Endothelial cell of umbilical vein (primary cell): Measurements from ENCODE around the gene THSD4. TPM values are rescaled to one million over a fixed set of nuclear protein-coding genes. Genes with fewer than 3 reads are reported as not detected.

Experiments used
- BruUV-seq: library from RNA; stranded (reverse); fragments of 400-500 nt; replicated peaks from 2 replicates; lab custom pipeline; 2021; lab: Mats Ljungman, UMichigan
- CTCF ChIA-PET: fragments of 300-600, 350-600 bp; sonication (Branson Sonifier 250); formaldehyde crosslinking; loops from one replicate; lab custom pipeline; 2021; ENCODE audit warnings: antibody characterized with exemption, inconsistent platforms; lab: Charles Lee
- POLR2A ChIA-PET: fragments of 300-600, 350-600 bp; sonication (Branson Sonifier 250); formaldehyde crosslinking; loops from one replicate; lab custom pipeline; 2021; ENCODE audit warnings: antibody characterized with exemption, inconsistent platforms; lab: Charles Lee
- DNase-seq: peaks from one replicate; pipeline ENCODE4 v3.0.0-alpha.2; 2011; ENCODE audit warnings: low read depth, low spot score
- FAIRE-seq: peaks from 2 replicates; lab custom pipeline; 2011; peaks lifted over from hg19 to GRCh38; lab: Jason Lieb, UNC
- H2AFZ ChIP-seq: 2 replicates; pipeline ENCODE4 v1.6.0; 2012; ENCODE audit warnings: low read depth, low read length, control low read depth, inconsistent platforms
- H3K27ac ChIP-seq: 2 replicates; pipeline ENCODE4 v1.5.1; 2011; ENCODE audit warnings: low read depth, mild to moderate bottlenecking, control low read depth, low read length, moderate library complexity; ENCODE audit not compliant: insufficient read depth
- H3K27me3 ChIP-seq, 2 experiments: 2 replicates each; pipeline versions ENCODE4 v1.6.0 to v1.6.1; 2011; ENCODE audit warnings: low read length in 2 of 2, mixed read lengths in 1 of 2; ENCODE audit not compliant: control insufficient read depth in 2 of 2, insufficient read depth in 2 of 2
- H3K36me3 ChIP-seq, 2 experiments: 2 replicates in 1 of 2; 3 replicates in 1 of 2; pipeline ENCODE4 v1.5.1; 2011; ENCODE audit warnings: low read length in 2 of 2, mild to moderate bottlenecking in 1 of 2, moderate library complexity in 1 of 2; ENCODE audit not compliant: control insufficient read depth in 2 of 2, insufficient read depth in 2 of 2; ENCODE audit errors: extremely low read depth in 1 of 2
- H3K4me1 ChIP-seq: 3 replicates; pipeline ENCODE4 v1.5.1; 2011; ENCODE audit warnings: mild to moderate bottlenecking, low read length; ENCODE audit not compliant: control insufficient read depth, insufficient read depth; ENCODE audit errors: extremely low read depth
- H3K4me2 ChIP-seq: 2 replicates; pipeline ENCODE4 v1.6.1; 2011; ENCODE audit warnings: low read length, control low read depth, mixed read lengths; ENCODE audit not compliant: insufficient read depth
- H3K4me3 ChIP-seq, 3 experiments: fragments of 200-600 bp in 1 of 3; sonication (generic), shearing (Covaris generic) in 1 of 3; replicated peaks in 1 of 3; 2 replicates each; pipeline ENCODE4 v1.5.1; 2011 to 2016; ENCODE audit warnings: control low read depth in 3 of 3, low read length in 3 of 3, mild to moderate bottlenecking in 2 of 3, inconsistent platforms in 1 of 3, low read depth in 1 of 3, moderate library complexity in 1 of 3; ENCODE audit not compliant: insufficient read depth in 1 of 3
- H3K79me2 ChIP-seq: 2 replicates; pipeline ENCODE4 v1.6.0; 2012; ENCODE audit warnings: low read length, inconsistent platforms; ENCODE audit not compliant: control insufficient read depth, insufficient read depth
- H3K9ac ChIP-seq: replicated peaks from 2 replicates; pipeline ENCODE3; 2011; ENCODE audit warnings: low read length, control low read depth; ENCODE audit not compliant: insufficient read depth; ENCODE audit errors: extremely low read depth
- H3K9me1 ChIP-seq: replicated peaks from 3 replicates; pipeline ENCODE4 v1.6.0; 2011; ENCODE audit warnings: mild to moderate bottlenecking, low read length; ENCODE audit not compliant: control insufficient read depth, insufficient read depth; ENCODE audit errors: extremely low read depth
- H3K9me3 ChIP-seq: replicated peaks from 2 replicates; pipeline ENCODE4 v1.5.1; 2012; ENCODE audit warnings: low read length, inconsistent platforms; ENCODE audit not compliant: control insufficient read depth, insufficient read depth
- H4K20me1 ChIP-seq: replicated peaks from 2 replicates; pipeline ENCODE3; 2011; ENCODE audit warnings: mild to moderate bottlenecking, low read length; ENCODE audit not compliant: control insufficient read depth, insufficient read depth; ENCODE audit errors: extremely low read depth
- EZH2 ChIP-seq: IDR thresholded peaks from 2 replicates; pipeline ENCODE4 v1.6.1; 2012; ENCODE audit warnings: borderline replicate concordance, low read depth, mild to moderate bottlenecking, moderate library complexity, low read length, inconsistent platforms; ENCODE audit not compliant: severe bottlenecking
- FOS ChIP-seq: IDR thresholded peaks from 2 replicates; pipeline ENCODE4 v1.6.1; 2011; ENCODE audit warnings: mild to moderate bottlenecking, low read length, moderate library complexity, borderline replicate concordance; ENCODE audit not compliant: insufficient read depth
- GATA2 ChIP-seq: IDR thresholded peaks from 2 replicates; pipeline ENCODE4 v1.7.0; 2011; ENCODE audit warnings: low read depth, mild to moderate bottlenecking, moderate library complexity, mixed read lengths, low read length; ENCODE audit not compliant: insufficient read length, insufficient read depth
- JUN ChIP-seq: IDR thresholded peaks from 2 replicates; pipeline ENCODE4 v1.6.1; 2011; ENCODE audit warnings: borderline replicate concordance, low read depth; ENCODE audit not compliant: insufficient read length, insufficient read depth
- MYC ChIP-seq: IDR thresholded peaks from one replicate; pipeline ENCODE4 v1.6.1; 2011; ENCODE audit warnings: mild to moderate bottlenecking, low read depth, low read length
- POLR2A ChIP-seq: IDR thresholded peaks from 2 replicates; pipeline ENCODE4 v1.6.1; 2012; ENCODE audit warnings: low read depth, mild to moderate bottlenecking, control low read depth, low read length
- POLR2AphosphoS5 ChIP-seq: IDR thresholded peaks from 2 replicates; pipeline ENCODE4 v1.6.1; 2012; ENCODE audit warnings: low read depth, mild to moderate bottlenecking, control low read depth, low read length, moderate library complexity; ENCODE audit not compliant: insufficient read depth
- dilution Hi-C: fragments of 300-500 bp; cut with MboI; formaldehyde crosslinking; loops from one replicate; pipeline ENCODE4 v1.15.0; 2019; ENCODE audit warnings: low sequenced_read_pairs; ENCODE audit not compliant: extremely low pct_ligation_motif_present
- intact Hi-C: fragments of 100-400 bp; cut with micrococcal nuclease; formaldehyde crosslinking; loops from one replicate; pipeline ENCODE4 v1.10.0; 2022
- polyA plus RNA-seq, 4 experiments: library from polyadenylated mRNA; depleted of rRNA in 3 of 4; stranded (reverse) in 3 of 4; unstranded in 1 of 4; fragments of >200 nt; gene quantifications; 2 replicates each; pipeline versions ENCODE4 v1.2.1 to v1.2.3, GENCODE V29; 2011 to 2012; ENCODE audit warnings: missing spikeins in 1 of 4
- total RNA-seq: library from RNA; stranded (reverse); gene quantifications from 2 replicates; pipeline ENCODE4 v1.2.3, GENCODE V29; 2021
- TF ChIP-seq, protein P1 (sequence below): IDR thresholded peaks from 2 replicates; pipeline ENCODE4 v1.6.1; 2011; ENCODE audit not compliant: insufficient read depth, insufficient read length
- TF ChIP-seq, protein P2 (sequence below), 2 donors: IDR thresholded peaks; 1 replicate in 1 of 2; 2 replicates in 1 of 2; pipeline ENCODE4 v1.5.1; 2011; ENCODE audit warnings: low read length in 2 of 2, mild to moderate bottlenecking in 2 of 2, moderate library complexity in 2 of 2, control low read depth in 1 of 2, inconsistent platforms in 1 of 2, low read depth in 1 of 2; ENCODE audit not compliant: insufficient read depth in 1 of 2; ENCODE audit errors: extremely low read depth in 1 of 2

The THSD4 gene
- total and polyA plus RNA-seq, 2 donors (not counting 3 experiments of a cell fraction or from before 2014, with no cell fraction given) = 9.9 to 25.4 TPM

DNA sequence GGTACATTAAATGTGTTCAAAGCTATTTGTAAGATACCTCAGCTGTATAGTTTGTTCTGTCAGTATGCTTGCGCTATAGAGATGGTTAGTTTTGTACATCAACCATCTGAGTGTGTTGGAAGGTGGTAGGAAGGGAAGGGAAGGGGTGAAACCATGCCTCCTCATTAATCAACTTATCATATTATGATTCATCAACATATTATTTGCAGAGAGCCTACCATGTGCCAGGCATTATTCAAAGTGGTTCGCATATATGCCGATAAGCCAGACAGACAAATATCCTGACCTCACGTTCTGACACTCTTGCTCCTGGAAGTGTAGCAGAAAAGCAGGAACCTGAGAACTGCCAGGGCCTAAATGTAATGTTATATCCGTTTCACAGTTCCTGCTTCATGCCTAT, 447.0 kb downstream of the THSD4 start:
- intact Hi-C loops (no loop called here), dilution Hi-C loops (no loop called here)
- Histone ChIP-seq H3K9me3 (no peaks in the 10 kb centered on the region), H3K4me1 (peaks cover 3% of the 10 kb centered on the region), H3K79me2 (no peaks in the 10 kb centered on the region), H3K4me3 (no peak overlapping the region), H3K36me3 (no peaks in the 10 kb centered on the region), H3K4me2 (no peak overlapping the region), H3K27ac (no peak overlapping the region), H3K9me1 (no peaks in the 10 kb centered on the region), H4K20me1 (no peaks in the 10 kb centered on the region), H3K9ac (no peak overlapping the region), H3K27me3 (no peaks in the 10 kb centered on the region), H2AFZ (no peak overlapping the region)
- FAIRE-seq = no peak
- CTCF ChIA-PET = interaction anchor here (1.4 kb wide), 1 partner anchor 13 kb away, joined by 4 read pairs; no protein-coding TSS in a partner anchor
- no peak for DNase-seq
- POLR2A ChIA-PET = no interaction called here
- no TSS peak for BruUV-seq
- TF ChIP-seq, protein P1, sequence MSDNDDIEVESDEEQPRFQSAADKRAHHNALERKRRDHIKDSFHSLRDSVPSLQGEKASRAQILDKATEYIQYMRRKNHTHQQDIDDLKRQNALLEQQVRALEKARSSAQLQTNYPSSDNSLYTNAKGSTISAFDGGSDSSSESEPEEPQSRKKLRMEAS = no peak
- TF ChIP-seq JUN (no peak), POLR2A (no peak), EZH2 (no peak), MYC (no peak), FOS (no peak), GATA2 (no peak), POLR2AphosphoS5 (no peak)
- TF ChIP-seq, protein P2, sequence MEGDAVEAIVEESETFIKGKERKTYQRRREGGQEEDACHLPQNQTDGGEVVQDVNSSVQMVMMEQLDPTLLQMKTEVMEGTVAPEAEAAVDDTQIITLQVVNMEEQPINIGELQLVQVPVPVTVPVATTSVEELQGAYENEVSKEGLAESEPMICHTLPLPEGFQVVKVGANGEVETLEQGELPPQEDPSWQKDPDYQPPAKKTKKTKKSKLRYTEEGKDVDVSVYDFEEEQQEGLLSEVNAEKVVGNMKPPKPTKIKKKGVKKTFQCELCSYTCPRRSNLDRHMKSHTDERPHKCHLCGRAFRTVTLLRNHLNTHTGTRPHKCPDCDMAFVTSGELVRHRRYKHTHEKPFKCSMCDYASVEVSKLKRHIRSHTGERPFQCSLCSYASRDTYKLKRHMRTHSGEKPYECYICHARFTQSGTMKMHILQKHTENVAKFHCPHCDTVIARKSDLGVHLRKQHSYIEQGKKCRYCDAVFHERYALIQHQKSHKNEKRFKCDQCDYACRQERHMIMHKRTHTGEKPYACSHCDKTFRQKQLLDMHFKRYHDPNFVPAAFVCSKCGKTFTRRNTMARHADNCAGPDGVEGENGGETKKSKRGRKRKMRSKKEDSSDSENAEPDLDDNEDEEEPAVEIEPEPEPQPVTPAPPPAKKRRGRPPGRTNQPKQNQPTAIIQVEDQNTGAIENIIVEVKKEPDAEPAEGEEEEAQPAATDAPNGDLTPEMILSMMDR (IDR thresholded peaks at IDR 0.05; ENCODE audit: extremely low read depth in 1 of 2, insufficient read depth in 1 of 2, low read depth in 1 of 2, low read length in 2 of 2) = no peak
